ENCODE data around the gene MRPS7.

- TF ChIP-seq CTCF (IDR thresholded peaks at IDR 0.05) (no peak), EZH2 (IDR thresholded peaks at IDR 0.05; ENCODE audit: borderline replicate concordance, insufficient read depth, low read depth, low read length, poor library complexity, severe bottlenecking) (no peak)
Measured at GRCh38 chr17:75288770-75289114, 27.1 kb downstream of the MRPS7 start.
